NCI-H1694 treated with DMSO at 0.1 percent for 48 hours (cell line): ENCODE data around the gene QRFP.

Experiments used
- DNase-seq: peaks from one replicate; lab custom pipeline; 2025; lab: John Stamatoyannopoulos, UW

The QRFP gene

DNA sequence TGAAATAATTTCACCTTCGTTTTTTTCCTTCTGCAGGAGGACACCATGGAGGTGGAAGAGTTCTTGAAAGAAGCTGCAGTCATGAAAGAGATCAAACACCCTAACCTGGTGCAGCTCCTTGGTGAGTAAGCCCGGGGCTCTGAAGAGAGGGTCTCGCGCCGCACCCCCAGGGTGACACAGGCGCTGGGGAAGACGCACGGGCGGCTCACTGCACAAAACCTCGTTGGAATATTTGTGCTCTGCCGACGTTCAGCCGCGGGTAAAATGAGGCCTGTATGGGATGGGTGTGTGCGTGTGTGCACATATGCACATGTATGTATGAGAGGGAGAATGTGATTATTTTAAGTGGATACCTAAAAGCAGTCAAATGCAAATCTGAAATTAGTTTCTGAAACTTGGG, 24.5 kb downstream of the QRFP start:
- no peak for DNase-seq

DNA sequence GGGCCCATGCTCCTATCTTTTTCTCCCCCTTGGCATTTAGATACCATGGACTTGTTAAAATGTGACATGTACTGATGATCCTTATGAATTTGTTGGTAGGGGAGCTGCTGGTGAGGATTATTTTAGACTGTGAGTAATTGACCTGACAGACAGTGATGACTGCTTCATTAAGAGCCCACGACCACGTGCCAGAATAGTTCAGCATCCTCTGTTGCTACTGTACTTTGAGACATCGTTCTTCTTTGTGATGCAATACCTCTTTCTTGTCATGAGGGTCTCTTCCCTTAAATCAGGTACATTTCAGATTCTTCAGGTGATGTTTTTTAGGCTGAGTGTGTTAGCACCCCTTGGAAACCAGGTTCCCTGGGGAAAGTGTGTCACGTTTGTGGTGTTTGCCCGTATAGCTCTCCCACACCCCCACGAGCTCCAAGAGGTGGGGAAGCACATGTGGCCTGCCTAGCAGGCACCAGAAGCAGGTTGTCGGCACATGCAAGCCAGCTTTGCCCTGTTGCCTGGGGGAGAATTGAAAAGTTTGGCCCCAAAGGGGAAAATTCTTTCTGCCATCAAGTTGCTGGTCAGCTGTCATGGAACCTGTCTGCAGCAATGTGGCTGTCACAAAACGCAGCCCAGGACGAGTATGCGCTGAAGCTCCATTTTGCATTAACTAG, 25.1 kb downstream of the QRFP start:
- DNase-seq, result no peak

DNA sequence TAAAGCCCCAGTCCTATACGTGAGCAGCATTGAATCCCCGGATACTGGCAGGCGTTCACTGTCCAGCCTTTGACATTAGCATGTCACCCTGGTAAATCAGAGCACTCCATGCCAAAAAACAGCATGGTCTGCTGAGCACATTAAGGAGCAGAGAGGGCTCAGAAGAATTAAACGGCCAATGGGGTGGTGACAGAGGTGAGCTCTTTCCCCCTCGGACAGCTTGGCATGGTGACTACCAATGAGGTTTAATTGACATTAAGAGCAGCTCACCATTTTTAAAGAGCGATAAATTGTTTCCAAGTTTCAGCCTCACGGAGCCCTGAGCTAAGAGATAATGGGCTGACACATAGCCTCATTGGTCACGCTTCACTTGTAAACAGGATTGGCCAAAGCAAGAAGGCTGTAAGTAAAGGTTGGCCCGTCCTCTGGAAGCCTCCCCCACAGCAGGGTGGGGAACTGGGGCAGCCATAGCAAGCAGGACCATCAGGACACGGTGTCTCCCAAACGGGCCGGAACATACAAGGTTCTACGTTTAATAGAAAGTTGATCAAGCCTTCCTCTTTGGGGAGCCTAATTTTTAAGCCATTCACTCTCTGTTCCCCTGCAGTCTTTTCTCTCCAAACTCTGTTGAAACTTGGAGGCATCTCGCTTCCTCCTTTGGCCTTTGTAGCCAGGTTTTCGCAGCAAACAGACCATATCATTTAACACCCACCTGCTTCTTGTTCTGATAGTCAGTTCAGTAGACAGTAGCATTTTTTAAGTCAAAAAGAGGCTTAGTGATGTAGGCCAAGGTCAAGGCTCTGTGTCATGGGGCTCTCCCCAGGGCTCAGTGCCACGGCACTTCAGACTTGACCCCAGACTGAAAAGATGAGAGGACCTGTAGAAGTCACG, 25.9 kb downstream of the QRFP start:
- no peak for DNase-seq

DNA sequence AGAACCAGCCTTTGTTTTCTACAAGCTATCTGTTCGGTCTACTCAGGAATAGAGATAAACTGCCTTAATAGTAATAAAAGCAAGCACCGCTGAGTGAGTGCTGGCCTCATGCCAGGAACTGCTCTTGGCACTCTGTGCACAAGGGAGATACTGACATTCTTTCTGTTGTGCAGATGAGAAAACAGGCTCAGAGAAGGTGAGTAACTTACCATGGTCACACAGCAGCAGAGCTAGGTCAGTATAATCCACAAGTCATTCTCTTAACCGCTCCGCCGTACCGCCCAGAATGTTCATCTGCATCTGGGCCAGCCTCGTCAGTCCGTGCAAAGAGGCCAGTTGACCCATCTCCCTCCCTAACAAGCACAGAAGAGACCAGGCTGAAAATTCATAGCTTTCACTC, 27.4 kb downstream of the QRFP start:
- DNase-seq, result no peak

DNA sequence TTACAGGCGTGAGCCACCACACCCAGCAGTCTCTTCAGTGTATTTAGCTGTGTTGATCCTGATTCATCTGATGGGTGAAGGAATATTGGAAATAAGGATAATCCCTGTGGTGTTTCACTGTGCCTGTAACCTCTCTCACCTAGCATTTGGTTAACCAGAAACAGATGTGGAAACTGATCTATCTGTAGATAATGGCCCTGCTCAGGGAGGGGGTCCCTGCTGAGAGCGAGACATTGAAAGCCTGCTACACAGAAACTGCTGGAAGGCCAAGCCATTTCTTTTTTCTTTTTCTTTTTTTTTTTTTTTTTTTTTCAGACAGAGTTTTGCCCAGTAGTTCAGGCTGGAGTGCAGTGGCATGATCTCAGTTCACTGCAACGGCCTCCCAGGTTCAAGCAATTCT, 28.4 kb downstream of the QRFP start:
- no peak for DNase-seq

DNA sequence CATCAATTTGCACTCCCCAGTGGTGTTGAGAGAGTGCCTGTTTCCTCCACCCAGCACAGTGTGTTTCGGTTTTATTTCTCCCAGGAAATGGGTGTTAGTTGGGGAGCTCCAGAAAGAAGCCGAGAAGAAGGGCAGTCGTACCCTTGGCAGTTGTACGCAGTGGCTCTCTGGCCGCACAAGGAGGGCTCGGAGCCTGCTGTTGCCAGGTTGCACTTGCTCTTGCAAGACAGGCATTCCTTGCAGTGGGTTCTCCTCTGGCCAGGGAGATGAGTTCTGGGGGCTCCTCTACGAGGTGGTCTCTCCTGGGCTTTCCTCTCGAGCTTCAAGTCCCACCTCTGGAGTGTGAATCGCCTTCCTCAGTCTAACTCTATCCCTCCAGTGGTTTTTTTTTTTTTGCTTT, 29.1 kb downstream of the QRFP start:
- no peak for DNase-seq

DNA sequence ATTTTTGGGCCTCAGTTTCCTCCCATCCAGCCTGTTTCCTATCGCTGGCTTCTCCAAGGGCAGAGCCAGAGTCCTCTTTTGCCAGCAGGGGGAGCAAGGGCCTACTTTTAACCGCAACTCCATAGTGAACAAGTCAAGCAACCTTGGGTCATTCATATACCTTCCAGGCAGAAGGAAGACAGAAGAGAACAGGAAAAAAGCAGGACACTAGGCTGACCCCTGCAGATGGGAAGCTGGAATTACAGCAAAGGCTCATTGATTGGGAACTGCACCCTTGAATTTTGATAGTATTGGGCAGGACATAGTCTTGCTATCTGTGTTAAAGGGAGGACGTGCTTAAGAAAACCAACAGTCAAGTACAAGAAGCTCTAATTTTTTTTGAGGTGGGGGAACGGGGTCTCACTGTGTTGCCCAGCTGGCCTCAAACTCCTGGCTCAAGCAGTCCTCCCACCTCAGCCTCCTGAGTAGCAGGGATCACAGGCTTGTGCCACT, 30.1 kb downstream of the QRFP start:
- DNase-seq, result peak; percentile 57

DNA sequence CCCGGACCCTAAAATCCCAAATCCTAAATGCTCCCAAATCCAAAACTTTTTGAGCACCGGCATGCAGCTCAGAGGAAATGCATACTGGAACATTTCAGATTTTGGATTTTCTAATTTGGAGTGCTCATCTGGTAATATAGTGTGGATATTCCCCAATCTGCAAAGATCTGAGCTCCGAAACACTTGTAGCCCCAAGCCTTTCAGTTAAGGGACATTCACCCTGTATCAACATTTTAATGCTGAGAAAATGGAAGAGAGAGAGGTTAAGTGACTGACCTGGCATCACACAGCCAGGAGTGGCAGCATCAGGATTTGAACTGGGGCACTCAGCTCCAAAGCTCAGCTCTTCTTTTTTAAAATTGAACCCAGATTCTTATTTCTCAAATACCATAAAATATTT, 30.7 kb downstream of the QRFP start:
- DNase-seq, result no peak

DNA sequence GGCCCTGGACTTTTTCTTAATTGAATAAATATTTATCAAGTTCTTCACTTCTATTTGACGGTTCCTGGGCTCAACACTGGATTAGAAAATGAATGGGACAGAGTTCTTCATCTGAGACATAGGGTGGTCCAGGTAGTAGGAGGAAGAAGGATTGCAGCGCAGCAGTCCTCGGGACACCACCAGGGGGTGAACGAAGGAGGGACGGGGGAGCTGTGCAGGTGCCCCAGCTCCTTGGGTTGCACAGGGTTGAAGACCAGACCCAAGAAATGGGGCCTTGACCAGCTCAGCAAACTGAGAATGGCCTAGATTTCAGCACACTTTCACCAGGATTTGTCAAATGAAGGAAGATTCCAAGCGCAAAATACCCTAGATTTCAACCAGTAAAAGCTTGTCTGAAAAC, 32.1 kb downstream of the QRFP start:
- no peak for DNase-seq

DNA sequence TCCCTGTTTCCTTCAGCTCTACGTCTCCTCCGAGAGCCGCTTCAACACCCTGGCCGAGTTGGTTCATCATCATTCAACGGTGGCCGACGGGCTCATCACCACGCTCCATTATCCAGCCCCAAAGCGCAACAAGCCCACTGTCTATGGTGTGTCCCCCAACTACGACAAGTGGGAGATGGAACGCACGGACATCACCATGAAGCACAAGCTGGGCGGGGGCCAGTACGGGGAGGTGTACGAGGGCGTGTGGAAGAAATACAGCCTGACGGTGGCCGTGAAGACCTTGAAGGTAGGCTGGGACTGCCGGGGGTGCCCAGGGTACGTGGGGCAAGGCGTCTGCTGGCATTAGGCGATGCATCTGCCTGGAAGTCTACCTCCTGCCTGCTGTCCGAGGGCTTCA, 33.9 kb downstream of the QRFP start:
- DNase-seq, result no peak

DNA sequence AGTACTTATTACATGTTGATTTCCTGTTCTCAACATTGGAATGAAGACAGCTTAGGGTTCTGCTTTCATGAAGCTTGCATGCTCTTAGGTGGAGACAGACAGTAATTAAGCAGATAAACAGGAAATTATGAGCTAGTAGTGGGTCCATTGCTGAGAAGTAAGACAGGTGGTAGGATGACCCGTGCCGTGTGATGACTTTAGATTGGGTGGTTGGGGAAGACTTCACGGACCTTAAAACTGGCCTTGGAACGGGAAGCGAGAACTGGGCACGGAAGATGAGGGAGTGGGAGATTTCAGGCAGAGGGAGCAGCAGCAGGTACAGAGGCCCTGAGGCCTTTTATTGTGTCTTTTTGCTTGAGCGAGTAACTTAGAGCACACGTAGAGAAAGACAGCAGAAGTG, 34.4 kb downstream of the QRFP start:
- no peak for DNase-seq

DNA sequence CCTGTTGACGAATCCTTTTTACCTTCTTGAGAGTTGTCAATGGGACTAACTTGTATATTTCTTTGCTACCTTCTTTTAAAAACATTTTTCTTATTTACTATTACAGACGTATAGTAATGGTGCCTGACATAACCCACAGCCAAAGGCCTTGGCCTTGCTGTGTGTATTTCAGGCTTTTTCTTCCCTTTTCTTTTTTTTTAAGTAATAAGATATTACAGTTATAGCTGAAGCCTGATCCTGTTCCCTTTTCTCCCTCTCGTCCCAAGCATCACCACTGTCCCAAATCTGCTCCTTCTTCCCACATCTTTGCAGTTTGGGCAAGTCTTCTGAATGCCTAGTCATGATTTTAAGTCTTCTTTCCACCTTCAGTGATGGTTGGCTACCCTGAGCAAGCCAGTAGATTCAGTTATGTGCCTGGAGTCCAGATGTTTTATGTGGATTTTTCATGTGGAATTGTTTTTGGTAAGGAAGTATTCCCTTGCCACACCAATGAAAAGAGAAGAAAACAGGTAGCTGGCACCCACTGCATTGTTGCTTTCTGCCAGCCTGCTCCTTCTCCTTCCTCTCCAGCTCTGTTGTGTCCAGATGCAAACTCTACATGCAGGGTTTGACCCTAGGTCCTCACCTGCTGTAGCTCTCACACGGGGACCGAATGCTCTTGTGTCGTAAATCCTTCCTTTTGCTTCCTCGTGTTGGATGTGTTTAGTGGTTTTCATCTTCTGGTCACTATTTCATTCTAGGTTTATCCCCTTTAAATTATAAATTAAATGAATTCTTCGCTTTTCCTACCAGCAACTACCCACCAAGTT, 35.0 kb downstream of the QRFP start:
- no peak for DNase-seq

DNA sequence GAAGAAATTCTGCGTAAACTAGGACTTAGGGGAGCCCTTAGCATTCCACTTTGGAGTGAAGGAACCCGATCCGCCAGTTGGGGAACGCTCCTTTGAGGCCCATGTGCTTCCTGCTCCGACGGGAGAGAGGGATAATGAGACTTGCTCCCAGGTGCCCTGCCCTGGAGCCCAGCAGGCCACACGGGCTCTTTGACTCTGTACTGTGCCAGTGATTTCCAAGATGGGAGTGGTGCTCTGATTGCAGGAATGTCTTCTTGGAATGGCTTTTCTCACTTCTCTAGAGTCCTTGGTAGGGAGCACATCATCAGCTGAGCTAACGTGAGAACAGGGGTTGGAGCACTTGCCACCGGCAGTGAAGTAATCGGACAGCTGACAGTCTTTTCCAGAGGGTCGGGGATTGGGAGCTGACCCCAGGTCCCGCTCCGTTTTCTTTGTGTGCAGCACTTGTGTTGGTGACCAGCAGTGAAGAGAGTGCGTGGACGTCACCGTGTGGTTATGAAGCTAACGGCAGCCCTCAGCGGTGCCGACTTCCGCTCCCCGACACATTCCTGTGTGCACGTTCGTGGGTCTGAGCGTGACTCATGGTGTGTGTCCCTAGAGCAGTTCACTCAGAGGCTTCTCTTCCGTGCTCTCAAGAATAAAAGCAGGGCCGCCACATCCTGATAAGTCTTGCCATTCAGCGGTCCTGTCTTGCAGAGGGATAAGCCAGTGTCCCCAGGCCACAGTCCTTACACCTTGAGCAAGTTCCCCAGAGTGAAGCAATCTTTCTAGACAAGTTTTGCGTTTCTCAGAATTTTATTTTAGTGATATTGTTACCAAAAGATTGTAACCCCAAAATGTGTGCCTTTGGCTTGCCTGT, 35.9 kb downstream of the QRFP start:
- no peak for DNase-seq

DNA sequence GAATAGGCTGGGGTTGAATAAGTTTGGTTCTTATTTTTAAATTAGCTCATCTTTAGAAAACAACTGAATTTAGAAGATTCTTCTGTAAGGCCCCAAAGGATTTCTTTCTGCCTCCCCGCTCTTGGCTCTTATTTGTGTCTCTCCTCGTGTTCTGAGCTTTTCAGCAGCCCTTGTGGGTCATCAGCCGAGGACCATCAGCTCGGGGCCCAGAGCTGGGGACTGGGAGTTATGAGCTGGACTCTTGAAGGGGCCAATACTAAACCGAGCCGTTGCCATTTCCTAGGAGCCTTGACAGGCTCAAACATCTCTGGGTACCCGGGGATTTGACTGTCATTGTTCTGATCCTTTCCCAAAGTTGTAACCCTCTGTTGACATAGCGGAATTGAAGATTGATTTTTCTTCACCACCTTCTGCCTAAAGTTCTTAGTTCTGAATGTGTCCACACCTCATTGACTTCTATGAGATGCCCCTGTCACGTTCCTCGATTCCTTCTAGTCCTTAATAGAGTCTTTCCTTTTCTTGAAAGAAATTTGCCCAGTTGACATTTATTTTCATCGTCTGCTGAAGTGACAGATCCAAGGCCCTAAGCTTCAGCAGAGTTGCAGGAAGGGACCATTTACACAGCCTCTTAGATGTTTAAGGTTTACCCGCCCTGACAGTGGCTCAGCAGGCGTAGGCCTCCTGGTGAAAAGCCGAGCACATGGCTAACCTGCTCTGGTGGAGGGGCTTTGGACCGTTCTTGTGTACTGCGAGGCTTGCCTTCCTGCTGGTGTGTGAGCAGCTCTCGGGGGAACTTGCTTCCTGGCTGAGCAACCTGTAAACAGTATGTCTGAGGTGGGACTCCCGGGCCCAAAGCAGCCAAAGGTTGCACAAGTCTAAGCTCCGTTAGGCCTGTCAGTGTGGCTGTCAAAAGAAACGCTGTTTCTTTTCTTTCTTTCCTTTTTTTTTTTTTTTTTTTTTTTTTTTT, 37.6 kb downstream of the QRFP start:
- no peak for DNase-seq

DNA sequence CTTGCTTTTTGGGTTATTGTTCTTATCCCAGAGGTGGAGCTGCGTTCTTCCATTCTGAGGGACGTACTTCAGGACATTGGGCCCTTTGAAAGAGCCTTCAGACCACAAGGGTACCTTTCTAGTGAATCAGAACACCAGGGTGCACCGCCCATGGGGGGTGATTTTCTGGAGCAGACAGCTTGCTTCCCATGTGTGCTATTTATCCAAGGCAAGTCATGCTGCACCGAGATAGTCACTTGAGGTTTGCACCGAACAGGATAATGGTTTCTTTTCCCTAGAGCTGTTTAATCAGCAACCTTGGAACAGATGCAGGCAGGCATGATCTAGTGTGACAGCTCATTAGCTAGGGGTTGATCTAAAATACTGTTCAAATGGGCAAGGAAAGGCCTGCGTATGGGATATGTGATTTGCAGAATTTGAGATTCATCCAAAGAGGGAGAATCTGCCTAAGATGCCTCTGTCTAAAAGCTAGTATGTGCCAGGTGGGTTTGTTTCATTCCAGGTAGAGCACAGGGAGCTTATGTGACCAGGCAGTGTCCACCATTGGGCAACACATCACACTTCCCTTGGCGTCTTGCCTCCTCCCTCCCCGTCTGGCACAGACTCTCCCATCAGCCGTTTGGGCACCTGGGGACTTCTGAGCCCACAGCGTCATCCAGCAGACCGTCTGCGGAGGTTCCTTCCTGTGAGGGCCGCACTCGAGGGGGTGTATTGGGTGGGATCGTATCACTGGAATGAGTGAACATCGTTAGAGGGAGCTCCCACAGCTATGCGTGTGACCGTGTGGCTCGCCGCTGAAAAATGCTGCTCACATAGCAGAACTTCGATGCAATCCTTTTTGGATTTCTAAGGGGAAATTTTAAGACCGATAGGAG, 38.5 kb downstream of the QRFP start:
- DNase-seq, result peak; percentile 43

DNA sequence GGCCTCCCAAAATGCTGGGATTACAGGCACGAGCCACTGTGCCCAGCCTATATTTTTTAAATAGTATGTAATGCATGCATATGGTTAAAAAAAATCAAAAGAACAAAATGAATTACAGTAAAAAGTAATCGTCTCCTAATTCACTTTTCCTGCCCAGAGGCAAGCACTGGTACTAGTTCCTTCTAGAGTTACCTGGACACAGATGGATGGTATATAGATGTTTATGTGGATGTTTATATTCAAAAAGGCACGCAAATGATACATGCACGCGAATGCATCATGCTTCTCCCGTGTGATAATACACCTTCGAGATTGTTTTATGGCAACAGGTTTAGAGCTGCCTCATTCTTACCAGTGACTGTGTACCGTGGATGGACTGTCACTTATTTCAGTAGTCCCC, 40.1 kb downstream of the QRFP start:
- no peak for DNase-seq

DNA sequence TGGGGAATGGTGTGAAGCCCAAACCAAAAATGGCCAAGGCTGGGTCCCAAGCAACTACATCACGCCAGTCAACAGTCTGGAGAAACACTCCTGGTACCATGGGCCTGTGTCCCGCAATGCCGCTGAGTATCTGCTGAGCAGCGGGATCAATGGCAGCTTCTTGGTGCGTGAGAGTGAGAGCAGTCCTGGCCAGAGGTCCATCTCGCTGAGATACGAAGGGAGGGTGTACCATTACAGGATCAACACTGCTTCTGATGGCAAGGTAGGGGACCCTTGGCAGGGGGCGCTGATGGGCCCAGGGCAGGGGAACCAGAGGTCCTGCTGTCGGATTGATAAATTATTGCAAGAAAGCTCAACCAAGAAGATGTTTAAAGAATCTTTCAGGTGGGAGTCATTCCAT, 41.8 kb downstream of the QRFP start:
- no peak for DNase-seq

DNA sequence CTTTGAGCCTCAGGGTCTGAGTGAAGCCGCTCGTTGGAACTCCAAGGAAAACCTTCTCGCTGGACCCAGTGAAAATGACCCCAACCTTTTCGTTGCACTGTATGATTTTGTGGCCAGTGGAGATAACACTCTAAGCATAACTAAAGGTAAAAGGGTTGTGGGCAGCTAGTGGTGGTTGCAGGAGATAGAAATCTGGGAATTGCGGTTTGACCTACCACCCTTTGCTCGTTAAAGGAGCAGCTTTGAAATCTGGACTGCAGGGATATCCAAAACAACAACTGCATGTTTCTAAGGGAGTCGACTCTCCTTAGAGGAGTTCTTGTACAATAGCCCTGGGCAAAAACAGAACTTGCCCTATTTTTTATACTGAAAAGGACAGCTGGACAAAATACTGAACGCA, 42.5 kb downstream of the QRFP start:
- no peak for DNase-seq

DNA sequence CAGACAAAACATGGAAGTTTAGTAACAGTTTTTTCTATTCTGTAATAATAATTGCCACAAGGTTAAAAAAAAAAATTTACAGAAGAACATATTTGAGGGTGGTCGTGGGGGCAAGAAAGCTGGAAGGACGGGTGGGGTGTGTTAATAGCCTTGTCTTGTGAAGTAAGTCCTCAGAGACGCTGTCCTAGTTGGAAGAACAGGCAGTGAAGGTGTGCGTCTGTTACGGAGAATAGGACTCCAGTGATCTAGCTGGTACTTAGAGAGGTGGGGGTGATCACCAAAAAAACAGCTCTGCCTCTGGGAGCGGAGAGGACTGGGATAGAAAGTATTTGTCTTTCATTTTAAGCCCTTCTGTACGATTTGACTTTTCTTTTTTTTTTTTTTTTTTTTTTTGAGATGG, 43.8 kb downstream of the QRFP start:
- no peak for DNase-seq

DNA sequence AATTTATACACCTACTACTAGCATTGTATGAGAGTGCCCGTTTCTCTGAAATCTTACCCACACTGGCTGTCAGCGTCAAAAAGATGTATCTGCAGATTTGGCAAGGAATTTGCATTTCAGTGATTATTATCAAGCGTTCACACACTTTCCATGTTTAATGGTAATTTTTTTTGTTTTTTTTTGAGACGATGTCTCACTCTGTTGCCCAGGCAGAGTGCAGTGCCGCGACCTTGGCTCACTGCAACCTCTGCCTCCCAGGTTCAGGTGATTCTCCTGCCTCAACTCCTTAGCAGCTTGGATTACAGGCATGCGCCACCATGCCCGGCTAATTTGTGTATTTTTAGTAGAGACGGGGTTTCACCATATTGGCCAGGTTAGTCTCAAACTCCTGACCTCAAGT, 47.3 kb downstream of the QRFP start:
- no peak for DNase-seq
